ENCODE data around the gene KDM7A. TPM values are rescaled to one million over a fixed set of nuclear protein-coding genes. Genes with fewer than 3 reads are reported as not detected.
A peak's percentile ranks its signal among the peaks of the same experiment; 100 is the strongest.

Gene KDM7A
- total RNA-seq, 5 donors from 2014 or later (not counting 1 experiment from before 2014, with no cell fraction given) = 36.5 to 60.2 (median 55.0) TPM

- Mint-ChIP-seq H3K27me3 (no peaks in the 10 kb centered on the region), H3K27ac (no peak overlapping the region), H3K36me3 (peaks cover 73% of the 10 kb centered on the region), H3K9me3 (no peaks in the 10 kb centered on the region), H3K4me1 (peaks cover 31 to 43% (median 43%) of the 10 kb centered on the region in 3 donors), H3K4me3 (no peak overlapping the region)
- 95% methylated on average over 11 of the region's 12 CpGs for WGBS (ENCODE audit: insufficient coverage)
- Histone ChIP-seq H3K27ac (ENCODE audit: low read length) (no peak overlapping the region), H3K4me1 (ENCODE audit: control insufficient read depth in 1 of 2, extremely low read depth in 1 of 2, insufficient read depth in 2 of 2, low read length in 2 of 2) (peaks cover 0 to 11% of the 10 kb centered on the region in 2 experiments), H3K9me3 (no peaks in the 10 kb centered on the region), H3K27me3 (replicated peaks in 1 of 2; ENCODE audit: control insufficient read depth in 2 of 2, extremely low read depth in 1 of 2, insufficient read depth in 2 of 2, low read length in 1 of 2) (no peaks in the 10 kb centered on the region), H3K36me3 (ENCODE audit: control insufficient read depth in 2 of 2, extremely low read depth in 1 of 2, insufficient read depth in 1 of 2, low read length in 1 of 2) (peaks cover 5 to 62% of the 10 kb centered on the region in 2 donors), H3K4me3 (ENCODE audit: control insufficient read depth in 1 of 2, extremely low read depth in 1 of 2, low read length in 1 of 2) (no peak overlapping the region)
- ATAC-seq (replicated peaks in 1 of 4) (no peak), DNase-seq (no peak)
- CTCF ChIA-PET = interaction anchor here in 1 of 2 donors (0.6 kb wide), 1 partner anchor 71 kb away, joined by 3 read pairs; no protein-coding TSS in a partner anchor
- POLR2A ChIA-PET = no interaction called here
Observed at GRCh38 chr7:140039896-140040295, 136.9 kb downstream of the KDM7A start.

GRCh38 chr7:140039066-140039465 is 137.7 kb downstream of the KDM7A start:
- Mint-ChIP-seq H3K4me1 (peaks cover 31 to 43% (median 43%) of the 10 kb centered on the region in 3 donors), H3K4me3 (no peak overlapping the region), H3K27ac (peak overlapping the region in 1 of 2 donors; percentile 36), H3K27me3 (no peaks in the 10 kb centered on the region), H3K9me3 (no peaks in the 10 kb centered on the region), H3K36me3 (peaks cover 68% of the 10 kb centered on the region)
- ATAC-seq (replicated peaks in 1 of 4) (no peak), DNase-seq (no peak)
- POLR2A ChIA-PET = no interaction called here
- Histone ChIP-seq H3K36me3 (ENCODE audit: control insufficient read depth in 2 of 2, extremely low read depth in 1 of 2, insufficient read depth in 1 of 2, low read length in 1 of 2) (peaks cover 5 to 63% of the 10 kb centered on the region in 2 donors), H3K27me3 (replicated peaks in 1 of 2; ENCODE audit: control insufficient read depth in 2 of 2, extremely low read depth in 1 of 2, insufficient read depth in 2 of 2, low read length in 1 of 2) (no peaks in the 10 kb centered on the region), H3K9me3 (no peaks in the 10 kb centered on the region), H3K4me3 (ENCODE audit: control insufficient read depth in 1 of 2, extremely low read depth in 1 of 2, low read length in 1 of 2) (no peak overlapping the region), H3K27ac (ENCODE audit: low read length) (no peak overlapping the region), H3K4me1 (ENCODE audit: control insufficient read depth in 1 of 2, extremely low read depth in 1 of 2, insufficient read depth in 2 of 2, low read length in 2 of 2) (peaks cover 0 to 11% of the 10 kb centered on the region in 2 experiments)
- WGBS (ENCODE audit: insufficient coverage) = 100% methylated on average over 2 of the region's 7 CpGs
- CTCF ChIA-PET = no interaction called here

- POLR2A ChIA-PET = no interaction called here
Observed at GRCh38 chr7:140036224-140036962, 140.4 kb downstream of the KDM7A start.

GRCh38 chr7:140035400-140036223 is 141.2 kb downstream of the KDM7A start:
- H3K27me3 Mint-ChIP-seq = no peaks in the 10 kb centered on the region
- peaks cover 42 to 53% (median 43%) of the 10 kb centered on the region in 3 donors for H3K4me1 Mint-ChIP-seq
- peak overlapping the region in 1 of 2 donors; percentile 18 for H3K27ac Mint-ChIP-seq
- H3K27me3 ChIP-seq (replicated peaks in 1 of 2; ENCODE audit: control insufficient read depth in 2 of 2, extremely low read depth in 1 of 2, insufficient read depth in 2 of 2, low read length in 1 of 2) = no peaks in the 10 kb centered on the region
- H3K36me3 ChIP-seq (ENCODE audit: control insufficient read depth in 2 of 2, extremely low read depth in 1 of 2, insufficient read depth in 1 of 2, low read length in 1 of 2) = peaks cover 7 to 66% of the 10 kb centered on the region in 2 donors
- 100% methylated on average over 1 of the region's 7 CpGs for WGBS (ENCODE audit: insufficient coverage)
- H3K36me3 Mint-ChIP-seq = peaks cover 65% of the 10 kb centered on the region
- DNase-seq = no peak
- H3K4me1 ChIP-seq (ENCODE audit: control insufficient read depth in 1 of 2, extremely low read depth in 1 of 2, insufficient read depth in 2 of 2, low read length in 2 of 2) = peaks cover 0 to 11% of the 10 kb centered on the region in 2 experiments
- H3K27ac ChIP-seq (ENCODE audit: low read length) = no peak overlapping the region
- H3K9me3 Mint-ChIP-seq = no peaks in the 10 kb centered on the region
- no peak for ATAC-seq (replicated peaks in 1 of 4)
- no peak overlapping the region for H3K4me3 Mint-ChIP-seq
- H3K4me3 ChIP-seq (ENCODE audit: control insufficient read depth in 1 of 2, extremely low read depth in 1 of 2, low read length in 1 of 2) = no peak overlapping the region
- H3K9me3 ChIP-seq = no peaks in the 10 kb centered on the region
- POLR2A ChIA-PET = interaction anchor here in 1 of 2 donors (0.5 kb wide), 1 partner anchor 469 kb away, joined by 3 read pairs; no protein-coding TSS in a partner anchor
- CTCF ChIA-PET = interaction anchor here in 1 of 2 donors (0.5 kb wide), 1 partner anchor 390 kb away, joined by 4 read pairs; no protein-coding TSS in a partner anchor

More at GRCh38 chr7:140036224-140036962, 140.4 kb downstream of the KDM7A start:
- H3K27ac ChIP-seq (ENCODE audit: low read length) = no peak overlapping the region
- no peaks in the 10 kb centered on the region for H3K9me3 ChIP-seq
- 68% methylated on average over 2 of the region's 11 CpGs for WGBS (ENCODE audit: insufficient coverage)
- Mint-ChIP-seq H3K27ac (peak overlapping the region; percentile 18 to 36), H3K4me3 (no peak overlapping the region), H3K4me1 (peaks cover 42 to 53% (median 43%) of the 10 kb centered on the region in 3 donors), H3K9me3 (no peaks in the 10 kb centered on the region), H3K36me3 (peaks cover 67% of the 10 kb centered on the region), H3K27me3 (no peaks in the 10 kb centered on the region)
- no peak overlapping the region for H3K4me3 ChIP-seq (ENCODE audit: control insufficient read depth in 1 of 2, extremely low read depth in 1 of 2, low read length in 1 of 2)
- H3K4me1 ChIP-seq (ENCODE audit: control insufficient read depth in 1 of 2, extremely low read depth in 1 of 2, insufficient read depth in 2 of 2, low read length in 2 of 2) = peaks cover 0 to 11% of the 10 kb centered on the region in 2 experiments
- peaks cover 7 to 70% of the 10 kb centered on the region in 2 donors for H3K36me3 ChIP-seq (ENCODE audit: control insufficient read depth in 2 of 2, extremely low read depth in 1 of 2, insufficient read depth in 1 of 2, low read length in 1 of 2)
- peak in 2 of 35 experiments; percentile 2 to 19 for DNase-seq
- no peaks in the 10 kb centered on the region for H3K27me3 ChIP-seq (replicated peaks in 1 of 2; ENCODE audit: control insufficient read depth in 2 of 2, extremely low read depth in 1 of 2, insufficient read depth in 2 of 2, low read length in 1 of 2)
- CTCF ChIA-PET = no interaction called here
- ATAC-seq (replicated peaks in 1 of 4) = peak in 3 of 4 experiments; percentile 47 to 55 (median 51)

Other genes with a start within 250 kb of the KDM7A start
- gene PARP12, start 114.0 kb downstream of the KDM7A start, total RNA-seq = 100 to 1,000 TPM; 104 to 129 (median 108) TPM
- 10 to 100 TPM; 23.2 to 50.5 (median 38.1) TPM for gene SLC37A3, start 221.5 kb upstream of the KDM7A start, total RNA-seq
- gene RAB19, start 227.1 kb upstream of the KDM7A start, total RNA-seq = 1 to 10 TPM; 4.3 to 8.9 (median 5.6) TPM

Data from T-cell (primary cell).